Stimulated activated CD8-positive, alpha-beta memory T cell treated with anti-CD3 and anti-CD28 coated beads, Interleukin-4, amount 100 ng/mL, for 1 hour (primary cell): ENCODE data around the gene ATP7B.
"Not testable (repeated sequence)": the region's sequence is repeated elsewhere in the genome, so short reads cannot be mapped to it uniquely, and the experiment has no call there.

Experiments
- DNase-seq, 2 donors: peaks; one replicate each; pipeline ENCODE4 v3.0.0-alpha.2; 2020; ENCODE audit warnings: low read depth in 2 of 2, low spot score in 1 of 2

Gene ATP7B

GRCh38 chr13:52006523-52007245 is 4.6 kb downstream of the ATP7B start:
- DNase-seq, result no peak

DNA sequence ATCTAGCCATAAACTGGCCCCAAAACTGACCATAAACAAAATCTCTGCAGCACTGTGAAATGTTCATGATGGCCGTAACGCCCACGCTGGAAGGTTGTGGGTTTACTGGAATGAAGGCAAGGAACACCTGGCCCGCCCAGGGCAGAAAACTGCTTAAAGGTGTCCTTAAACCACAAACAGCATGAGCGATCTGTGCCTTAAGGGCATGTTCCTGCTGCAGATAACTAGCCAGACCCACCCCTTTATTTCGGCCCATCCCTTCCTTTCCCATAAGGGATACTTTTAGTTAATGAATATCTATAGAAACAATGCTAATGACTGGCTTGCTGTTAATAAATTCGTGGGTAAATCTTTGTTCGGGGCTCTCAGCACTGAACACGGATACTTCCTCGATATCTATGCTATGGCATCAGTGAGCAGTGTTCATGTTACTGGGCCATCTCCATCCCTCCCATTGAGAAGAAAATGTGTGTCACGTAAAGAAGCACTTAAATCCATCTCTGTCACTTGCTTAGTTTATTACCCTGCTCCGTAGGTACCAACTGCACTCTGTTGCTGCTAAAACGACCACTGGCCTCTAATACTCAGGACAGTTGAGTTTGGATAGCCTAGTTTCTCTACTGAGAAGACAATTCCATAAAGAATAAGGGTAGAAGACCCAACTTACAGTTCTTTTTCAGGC is 5.3 kb downstream of the ATP7B start:
- DNase-seq, result no peak

DNA sequence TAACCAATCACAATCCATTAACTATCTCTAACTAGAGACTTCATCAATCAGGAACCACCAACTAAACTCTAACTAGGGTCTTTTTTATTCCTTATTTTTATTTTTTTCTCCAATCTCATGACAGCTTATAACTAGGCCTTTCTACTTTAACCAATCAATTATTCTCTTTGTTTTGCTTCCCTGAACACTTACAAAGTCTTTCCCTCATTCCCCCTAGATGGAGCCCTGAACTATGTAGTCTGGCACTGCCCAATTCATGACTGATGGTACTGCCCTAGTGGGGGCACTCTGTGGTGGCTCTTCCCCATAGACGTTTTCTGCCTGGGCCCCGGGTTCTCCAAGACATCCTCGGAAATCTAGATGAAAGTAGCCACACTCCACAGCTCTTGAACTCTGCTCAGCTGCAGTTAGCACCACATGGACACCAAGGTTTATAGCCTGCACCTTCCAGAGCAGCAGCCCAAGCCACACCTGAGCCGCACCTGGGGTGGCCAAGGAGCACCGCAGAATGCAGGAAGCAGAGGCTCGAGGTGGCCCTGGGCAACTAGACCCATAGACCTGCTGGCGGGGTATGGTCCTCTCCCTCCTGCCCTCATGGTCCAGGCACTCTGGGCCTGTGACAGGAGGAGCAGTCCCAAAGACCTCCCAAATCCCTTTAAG is 6.6 kb downstream of the ATP7B start:
- no peak for DNase-seq

- DNase-seq, result no peak
These were observed 7.7 kb downstream of the ATP7B start for GRCh38 chr13:52003541-52003940.

DNA sequence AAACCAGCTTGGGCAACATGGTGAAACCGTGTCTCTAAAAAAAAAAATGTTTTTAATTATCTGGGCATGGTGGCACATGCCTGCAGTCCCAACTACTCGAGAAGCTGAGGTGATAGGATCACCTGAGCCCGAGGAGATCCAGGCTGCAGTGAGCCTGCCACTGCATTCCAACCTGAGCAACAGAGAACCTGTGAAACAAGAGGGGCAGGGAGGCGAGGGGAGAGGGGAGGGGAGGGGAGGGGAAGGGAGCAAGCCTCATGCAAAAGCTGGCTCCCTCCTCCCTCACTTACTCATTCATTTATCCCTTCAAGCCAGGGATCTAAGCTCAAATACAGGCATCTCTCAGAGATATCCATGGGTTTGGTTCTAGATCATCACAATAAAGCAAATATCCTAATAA is 8.9 kb downstream of the ATP7B start:
- DNase-seq, result no peak

DNA sequence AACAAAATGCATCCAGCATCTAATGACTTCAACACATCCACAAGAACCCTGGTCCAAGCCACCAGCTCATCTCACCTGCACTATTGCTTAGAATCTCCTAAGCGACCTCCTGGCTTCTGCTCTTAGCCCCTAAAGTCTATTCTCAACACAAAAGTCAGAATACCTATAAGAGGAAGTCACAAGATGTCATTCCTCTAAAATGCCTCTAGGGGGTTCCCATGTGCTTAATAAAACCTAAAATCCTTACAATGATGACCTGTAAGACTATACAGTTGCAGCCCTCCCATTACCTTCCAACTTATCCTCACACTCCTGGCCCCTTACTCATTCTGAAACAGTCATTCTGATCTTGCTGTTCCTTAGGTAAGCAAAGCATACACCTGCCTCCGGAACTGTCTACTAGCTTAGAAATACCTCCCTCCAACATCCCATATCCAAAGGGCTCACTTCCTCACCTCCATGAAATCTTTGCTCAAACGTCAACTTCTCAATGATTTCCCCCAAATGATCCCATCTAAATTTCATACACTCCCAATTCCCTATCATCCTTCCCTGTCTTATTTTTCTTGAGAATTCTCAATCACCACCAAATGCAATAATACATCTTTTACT is 10.0 kb downstream of the ATP7B start:
- DNase-seq, result no peak

GRCh38 chr13:51999921-52000320 is 11.3 kb downstream of the ATP7B start:
- DNase-seq, result no peak

DNA sequence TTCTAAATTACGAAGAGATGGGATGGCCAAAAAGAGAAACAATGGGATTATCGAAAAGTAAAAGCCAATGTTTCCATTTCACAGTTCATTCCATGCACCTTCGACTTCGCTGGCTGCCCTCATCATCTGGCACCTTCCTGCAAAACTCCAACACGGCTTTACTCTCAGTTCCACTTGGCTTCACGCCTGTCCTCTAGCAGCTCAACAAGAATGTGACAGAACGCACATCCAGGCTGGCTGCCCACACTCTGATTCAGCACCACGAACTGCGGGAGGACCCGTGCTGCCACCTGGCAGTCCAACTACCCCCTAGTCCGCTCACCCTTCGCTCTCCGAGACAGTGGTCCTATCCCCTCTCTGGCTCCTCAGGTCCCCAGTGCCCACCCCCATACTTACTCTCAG is 11.7 kb downstream of the ATP7B start:
- DNase-seq, result no peak

DNA sequence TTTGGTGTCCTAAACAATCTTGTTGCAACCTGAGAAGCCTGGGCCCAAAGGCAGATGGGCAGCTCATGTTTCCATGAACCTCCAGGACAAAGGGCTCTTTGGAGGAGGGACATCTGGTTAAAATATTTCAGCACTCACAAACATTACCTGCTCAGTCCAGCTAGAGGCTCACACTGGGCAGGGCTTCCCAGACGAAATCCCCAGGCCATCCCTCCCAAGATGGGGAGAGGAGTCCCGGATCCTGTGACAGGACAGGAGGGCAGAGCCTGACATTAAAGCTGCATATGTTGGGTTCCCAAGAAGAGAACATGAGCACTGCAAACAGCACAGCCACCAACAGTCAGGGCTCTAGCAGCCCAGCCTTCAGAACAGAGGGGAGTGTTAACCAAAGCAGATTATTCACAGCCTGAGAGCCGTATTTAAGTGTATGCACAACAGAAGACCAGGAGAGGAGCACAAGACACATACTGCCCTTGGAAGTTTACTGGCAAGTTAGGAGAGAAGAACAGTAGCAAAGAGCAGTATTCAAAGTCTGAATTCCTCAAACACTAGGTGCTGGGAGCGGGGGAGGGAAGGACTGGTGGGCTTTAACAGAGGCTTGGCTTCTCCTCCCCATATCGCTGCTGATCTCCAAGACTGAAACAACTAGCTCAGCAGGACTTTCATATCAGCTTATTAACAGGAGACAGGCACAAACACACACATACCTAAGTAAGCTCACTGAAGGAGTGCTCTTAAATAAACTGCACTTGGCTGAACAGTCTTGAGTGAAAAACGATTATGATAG is 12.3 kb downstream of the ATP7B start:
- DNase-seq, result no peak

GRCh38 chr13:51997641-51998330 is 13.5 kb downstream of the ATP7B start:
- DNase-seq, result no peak

DNA sequence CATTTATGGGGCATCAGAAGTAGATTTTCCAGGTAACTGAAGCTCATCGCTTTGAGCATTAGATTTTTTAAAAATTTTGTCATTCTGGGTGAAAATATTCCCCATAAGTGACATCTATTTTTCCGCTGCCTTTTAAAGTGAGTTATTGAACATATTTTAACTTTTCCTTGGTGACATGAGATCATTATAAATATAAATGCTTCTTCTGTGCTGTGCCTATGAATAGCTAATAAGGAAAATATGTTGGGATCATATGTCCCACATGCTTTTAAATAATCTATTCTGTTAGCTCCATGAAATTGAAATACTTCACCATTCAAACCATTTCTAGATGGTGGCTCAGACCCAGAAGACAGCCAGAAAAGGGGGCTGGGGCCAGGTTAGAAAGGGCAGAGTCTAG is 14.1 kb downstream of the ATP7B start:
- no peak for DNase-seq

GRCh38 chr13:51996641-51997040 is 14.6 kb downstream of the ATP7B start:
- DNase-seq, result no peak

- DNase-seq, result no peak
These were observed 15.3 kb downstream of the ATP7B start for GRCh38 chr13:51995677-51996551.

DNA sequence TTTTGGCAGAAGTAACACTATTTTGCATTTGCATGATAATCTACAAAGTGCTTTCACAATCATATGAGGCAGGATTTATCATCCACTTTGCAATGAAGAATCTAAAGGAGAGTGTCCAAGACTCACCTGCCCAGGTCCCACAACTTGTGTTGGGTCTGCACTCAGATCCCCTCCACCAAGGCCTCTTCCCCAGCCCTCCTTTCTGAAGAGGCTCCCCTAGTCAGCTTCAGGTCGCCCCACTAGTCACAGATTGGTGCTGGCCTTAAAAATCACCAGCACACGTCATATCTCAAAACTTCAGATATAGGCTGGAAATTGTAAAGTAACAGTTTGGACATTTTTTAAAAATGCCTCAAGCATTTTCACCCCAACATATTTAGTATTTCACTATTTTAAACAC is 17.5 kb downstream of the ATP7B start:
- DNase-seq, result no peak

DNA sequence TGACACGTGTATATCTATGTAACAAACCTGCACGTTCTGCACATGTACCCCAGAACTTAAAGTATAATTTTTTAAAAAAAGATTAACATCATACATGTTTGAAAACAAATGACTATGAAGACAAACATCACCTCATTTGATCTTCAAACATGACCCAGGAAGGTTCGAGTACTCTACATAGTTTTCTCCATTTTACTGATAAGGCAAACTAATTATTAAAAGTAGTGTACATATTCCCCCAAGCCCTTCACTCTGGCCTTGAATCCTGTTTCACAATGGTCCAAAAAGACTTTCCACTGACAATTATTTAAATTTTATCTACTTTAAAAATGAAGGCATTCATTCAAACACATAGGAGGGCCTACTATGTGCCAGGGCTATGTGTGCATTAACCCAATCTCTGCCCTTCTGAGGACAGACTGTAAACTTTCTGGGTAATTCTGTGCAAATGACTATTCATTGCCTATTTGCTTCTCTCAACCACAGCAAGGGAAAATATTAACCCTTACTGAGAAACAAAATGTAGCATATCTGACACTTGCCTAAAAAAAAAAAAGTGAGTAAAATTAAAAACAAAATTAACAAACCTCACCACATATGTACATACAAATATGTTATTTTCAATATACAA is 22.1 kb downstream of the ATP7B start:
- no peak for DNase-seq

- DNase-seq, result not testable (repeated sequence)
These were observed 26.3 kb downstream of the ATP7B start for GRCh38 chr13:51984904-51985303.

DNA sequence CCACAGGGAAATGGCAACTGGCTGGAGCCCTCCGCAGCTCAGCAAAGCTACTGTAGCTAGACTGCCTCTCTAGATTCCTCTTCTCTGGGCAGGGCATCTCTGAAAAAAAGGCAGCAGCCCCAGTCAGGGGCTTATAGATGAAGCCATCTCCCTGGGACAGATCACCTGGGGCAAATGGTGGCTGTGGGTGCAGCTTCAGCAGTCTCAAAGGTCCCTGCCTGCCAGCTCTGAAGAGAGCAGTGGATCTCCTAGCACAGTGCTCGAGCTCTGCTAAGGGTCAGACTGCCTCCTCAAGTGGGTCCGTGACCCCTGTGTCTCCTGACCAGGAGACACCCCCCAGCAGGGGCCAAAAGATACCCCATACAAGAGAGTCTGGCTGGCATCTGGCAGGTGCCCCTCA is 28.0 kb downstream of the ATP7B start:
- DNase-seq, result not testable (repeated sequence)

DNA sequence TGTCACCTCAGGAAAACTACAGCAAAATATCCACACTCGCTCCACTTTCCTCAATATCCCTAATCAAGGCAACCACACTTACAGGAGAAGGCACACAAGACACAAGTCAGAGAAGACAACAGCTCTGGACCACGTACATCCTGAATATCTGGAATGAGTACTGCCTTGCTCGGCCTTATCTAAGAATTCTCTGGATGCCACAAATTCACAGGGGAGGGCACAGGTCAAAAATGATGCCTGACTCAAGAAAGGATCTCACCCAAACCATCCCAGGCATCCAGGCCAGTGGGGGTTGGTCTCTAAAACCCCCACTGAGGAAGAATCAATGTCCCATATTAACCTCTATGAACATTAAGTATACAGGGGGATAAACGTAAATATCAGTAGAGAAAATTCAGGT is 29.9 kb downstream of the ATP7B start:
- no peak for DNase-seq

DNA sequence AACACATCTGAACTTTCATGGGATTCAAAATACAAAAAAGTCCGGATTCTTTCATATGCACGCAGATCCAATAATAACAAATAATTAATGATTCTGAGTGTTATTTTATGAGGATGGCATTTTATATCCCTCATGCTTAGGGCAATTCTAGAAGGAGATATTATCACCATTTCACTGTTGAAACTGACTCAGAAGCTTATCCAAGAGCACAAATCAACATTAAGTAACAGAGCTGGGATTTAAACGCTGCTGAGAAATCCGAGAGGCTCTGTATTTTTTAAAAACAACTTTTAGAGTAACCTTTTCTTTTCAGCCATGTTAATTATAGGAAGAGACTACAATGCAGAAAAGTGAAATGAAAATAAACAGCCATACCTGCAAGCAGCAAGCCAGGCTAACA is 30.3 kb downstream of the ATP7B start:
- DNase-seq, result no peak
